OCI-LY1 (cell line): ENCODE results near the gene GALNTL6.

Experiments
- H2AFZ ChIP-seq: fragments of 200-600 bp; sonication (generic), shearing (Covaris generic); 2 replicates; pipeline ENCODE4 v1.6.0; 2014; ENCODE audit warnings: antibody characterized with exemption, mild to moderate bottlenecking, low read length
- H3F3A ChIP-seq: fragments of 200-600 bp; sonication (generic), shearing (Covaris generic); 2 replicates; pipeline ENCODE4 v1.6.0; 2014; ENCODE audit warnings: mild to moderate bottlenecking, antibody characterized with exemption, low read length, moderate library complexity; ENCODE audit not compliant: insufficient read depth
- H3K27ac ChIP-seq: fragments of 200-600 bp; sonication (generic); 2 replicates; pipeline ENCODE4 v1.5.1; 2014; ENCODE audit warnings: low read length, mixed run types, mild to moderate bottlenecking, low read depth; ENCODE audit not compliant: poor library complexity, severe bottlenecking
- H3K27me3 ChIP-seq: fragments of 200-600 bp; sonication (generic); 2 replicates; pipeline ENCODE4 v1.6.0; 2014; ENCODE audit warnings: antibody characterized with exemption, mild to moderate bottlenecking, low read length, moderate library complexity; ENCODE audit not compliant: insufficient read depth
- H3K36me3 ChIP-seq: fragments of 200-600 bp; sonication (generic); 2 replicates; pipeline ENCODE4 v1.6.1; 2014; ENCODE audit warnings: mild to moderate bottlenecking, antibody characterized with exemption, low read length, moderate library complexity, mixed read lengths; ENCODE audit not compliant: insufficient read depth
- H3K4me1 ChIP-seq: fragments of 200-600 bp; sonication (generic); 2 replicates; pipeline ENCODE4 v1.5.1; 2014; ENCODE audit warnings: mild to moderate bottlenecking, low read length, moderate library complexity; ENCODE audit not compliant: insufficient read depth, severe bottlenecking
- H3K4me2 ChIP-seq: fragments of 200-600 bp; sonication (generic), shearing (Covaris generic); 2 replicates; pipeline ENCODE4 v1.6.1; 2014; ENCODE audit warnings: low read length
- H3K4me3 ChIP-seq: fragments of 200-600 bp; sonication (generic); 2 replicates; pipeline ENCODE4 v1.5.1; 2014; ENCODE audit warnings: low read length, low read depth, mild to moderate bottlenecking, mixed read lengths; ENCODE audit not compliant: poor library complexity, severe bottlenecking
- H3K79me2 ChIP-seq: fragments of 200-600 bp; shearing (Covaris generic); 2 replicates; pipeline ENCODE4 v1.6.1; 2016; ENCODE audit warnings: mixed run types, low read length, mixed read lengths; ENCODE audit not compliant: insufficient read depth
- H3K9ac ChIP-seq: fragments of 200-600 bp; sonication (generic), shearing (Covaris generic); 2 replicates; pipeline ENCODE4 v1.6.1; 2014; ENCODE audit warnings: mild to moderate bottlenecking, low read length, mixed read lengths
- H3K9me2 ChIP-seq: fragments of 200-600 bp; sonication (generic), shearing (Covaris generic); 2 replicates; pipeline ENCODE4 v1.6.1; 2014; ENCODE audit warnings: low read depth, mild to moderate bottlenecking, low read length, mixed read lengths
- H3K9me3 ChIP-seq: fragments of 200-600 bp; shearing (Covaris generic); 2 replicates; pipeline ENCODE4 v1.6.1; 2014; ENCODE audit warnings: low read length, mixed read lengths
- H4K20me1 ChIP-seq: fragments of 200-600 bp; sonication (generic), shearing (Covaris generic); 2 replicates; pipeline ENCODE4 v1.6.0; 2016; ENCODE audit warnings: mild to moderate bottlenecking, low read length; ENCODE audit not compliant: insufficient read depth
- CTCF ChIP-seq: fragments of 200-600 bp; sonication (generic), shearing (Covaris generic); IDR thresholded peaks from 2 replicates; pipeline ENCODE4 v1.5.1; 2017; ENCODE audit warnings: mild to moderate bottlenecking, antibody characterized with exemption, low read length, moderate library complexity, mixed read lengths
- EZH2 ChIP-seq: fragments of 200-600 bp; sonication (generic), shearing (Covaris generic); IDR thresholded peaks from 2 replicates; pipeline ENCODE4 v1.8.0; 2017; ENCODE audit warnings: borderline replicate concordance, mixed run types, mild to moderate bottlenecking, antibody characterized with exemption, low read length, moderate library complexity, mixed read lengths

Gene GALNTL6

GRCh38 chr4:172543249-172543648 lies 730.0 kb downstream of the GALNTL6 start:
- Histone ChIP-seq H3K79me2 (no peaks in the 10 kb centered on the region), H3K36me3 (no peaks in the 10 kb centered on the region), H3F3A (no peaks in the 10 kb centered on the region), H2AFZ (no peak overlapping the region), H3K4me1 (peaks cover 10% of the 10 kb centered on the region), H3K27ac (no peak overlapping the region), H3K9me3 (no peaks in the 10 kb centered on the region), H3K9me2 (no peaks in the 10 kb centered on the region), H3K27me3 (no peaks in the 10 kb centered on the region), H3K4me2 (no peak overlapping the region), H3K9ac (no peak overlapping the region), H4K20me1 (no peaks in the 10 kb centered on the region), H3K4me3 (no peak overlapping the region)
- TF ChIP-seq CTCF (no peak; the same call in 1 of the 2 replicates), EZH2 (no peak)

- H3K9me3 ChIP-seq: no peaks in the 10 kb centered on the region
- H3K9ac ChIP-seq: no peak overlapping the region
- no peak overlapping the region for H3K4me3 ChIP-seq
- no peaks in the 10 kb centered on the region for H3K79me2 ChIP-seq
- no peaks in the 10 kb centered on the region for H3F3A ChIP-seq
- no peak overlapping the region for H3K4me2 ChIP-seq
- no peaks in the 10 kb centered on the region for H3K27me3 ChIP-seq
- TF ChIP-seq CTCF (no peak), EZH2 (no peak)
- H3K36me3 ChIP-seq: no peaks in the 10 kb centered on the region
- no peaks in the 10 kb centered on the region for H3K9me2 ChIP-seq
- H3K27ac ChIP-seq: no peak overlapping the region
- peaks cover 10% of the 10 kb centered on the region for H3K4me1 ChIP-seq
- H4K20me1 ChIP-seq: no peaks in the 10 kb centered on the region
- no peak overlapping the region for H2AFZ ChIP-seq
Observed at GRCh38 chr4:172546782-172547181, 733.6 kb downstream of the GALNTL6 start.

- no peak for TF ChIP-seq CTCF
- no peak for TF ChIP-seq EZH2
- Histone ChIP-seq H3F3A (no peaks in the 10 kb centered on the region), H3K9ac (no peak overlapping the region), H3K27me3 (no peaks in the 10 kb centered on the region), H3K79me2 (no peaks in the 10 kb centered on the region), H3K9me3 (no peaks in the 10 kb centered on the region), H3K4me3 (no peak overlapping the region), H3K4me2 (no peak overlapping the region), H3K9me2 (no peaks in the 10 kb centered on the region), H2AFZ (no peak overlapping the region), H3K27ac (no peak overlapping the region), H4K20me1 (no peaks in the 10 kb centered on the region), H3K36me3 (no peaks in the 10 kb centered on the region), H3K4me1 (peaks cover 10% of the 10 kb centered on the region)
Observed at GRCh38 chr4:172547724-172548123, 734.5 kb downstream of the GALNTL6 start.
